Naive thymus-derived CD4-positive, alpha-beta T cell (primary cell): ENCODE results near the gene CAGE1. TPM values are rescaled to one million over a fixed set of nuclear protein-coding genes. Genes with fewer than 3 reads are reported as not detected.

Experiments used
- ATAC-seq: fragments of 150-1000 bp; cut with Tn5 transposase; 2 replicates; pipeline ENCODE4 v1.10.0; 2021; ENCODE audit warnings: mild to moderate bottlenecking, moderate library complexity
- CTCF ChIA-PET: fragments of 350-600 bp; sonication (Branson Sonifier 250); formaldehyde crosslinking; loops from one replicate; lab custom pipeline; 2021; ENCODE audit warnings: antibody characterized with exemption; lab: Charles Lee
- POLR2A ChIA-PET: fragments of 350-600 bp; sonication (Branson Sonifier 250); formaldehyde crosslinking; loops from one replicate; lab custom pipeline; 2021; ENCODE audit warnings: antibody characterized with exemption, inconsistent platforms; lab: Charles Lee
- DNase-seq, 9 donors: peaks; one replicate each; pipeline versions ENCODE4 v3.0.0 to v3.0.0-alpha.2; 2020 to 2022; ENCODE audit warnings: mixed read lengths in 1 of 9
- H3K27ac ChIP-seq: one replicate; pipeline ENCODE4 v1.7.0; 2013; ENCODE audit warnings: mild to moderate bottlenecking, low read depth, low read length, moderate library complexity
- H3K27me3 ChIP-seq, 2 donors: one replicate each; pipeline ENCODE4 v1.7.0; 2013; ENCODE audit warnings: low read length in 2 of 2, mild to moderate bottlenecking in 2 of 2, moderate library complexity in 2 of 2; ENCODE audit not compliant: control insufficient read depth in 2 of 2, insufficient read depth in 2 of 2
- H3K36me3 ChIP-seq, 3 experiments: 1 replicate in 2 of 3; 2 replicates in 1 of 3; pipeline ENCODE4 v1.7.0; 2013; ENCODE audit warnings: low read length in 3 of 3, mild to moderate bottlenecking in 3 of 3, moderate library complexity in 1 of 3; ENCODE audit not compliant: insufficient read depth in 3 of 3, control insufficient read depth in 2 of 3
- H3K4me1 ChIP-seq, 2 donors: one replicate each; pipeline ENCODE4 v1.7.0; 2013; ENCODE audit warnings: low read length in 2 of 2, mild to moderate bottlenecking in 2 of 2, moderate library complexity in 1 of 2; ENCODE audit not compliant: control insufficient read depth in 2 of 2, insufficient read depth in 2 of 2
- H3K4me3 ChIP-seq: 2 replicates; pipeline ENCODE4 v1.7.0; 2013; ENCODE audit warnings: mild to moderate bottlenecking, low read length
- H3K9me3 ChIP-seq, 3 experiments: 1 replicate in 2 of 3; 2 replicates in 1 of 3; pipeline ENCODE4 v1.7.0; 2013; ENCODE audit warnings: low read length in 3 of 3; ENCODE audit not compliant: control insufficient read depth in 2 of 3
- H3K27ac Mint-ChIP-seq, 9 donors: one replicate each; pipeline ENCODE4 v1.8.0; 2020 to 2022; ENCODE audit warnings: mixed read lengths in 9 of 9, mild to moderate bottlenecking in 8 of 9, moderate library complexity in 5 of 9, inconsistent platforms in 2 of 9
- H3K27me3 Mint-ChIP-seq, 5 donors: one replicate each; pipeline ENCODE4 v1.8.0; 2021 to 2022; ENCODE audit warnings: mixed read lengths in 5 of 5, mild to moderate bottlenecking in 1 of 5
- H3K36me3 Mint-ChIP-seq, 5 donors: one replicate each; pipeline ENCODE4 v1.8.0; 2020 to 2022; ENCODE audit warnings: mixed read lengths in 5 of 5, mild to moderate bottlenecking in 3 of 5, inconsistent platforms in 1 of 5
- H3K4me1 Mint-ChIP-seq, 7 donors: one replicate each; pipeline ENCODE4 v1.8.0; 2020 to 2022; ENCODE audit warnings: mixed read lengths in 7 of 7, mild to moderate bottlenecking in 3 of 7, inconsistent platforms in 1 of 7
- H3K4me3 Mint-ChIP-seq, 10 donors: one replicate each; pipeline ENCODE4 v1.8.0; 2020 to 2022; ENCODE audit warnings: mild to moderate bottlenecking in 10 of 10, mixed read lengths in 10 of 10, moderate library complexity in 6 of 10, inconsistent platforms in 2 of 10
- H3K9me3 Mint-ChIP-seq, 11 donors: one replicate each; pipeline ENCODE4 v1.8.0; 2020 to 2022; ENCODE audit warnings: mixed read lengths in 11 of 11, mild to moderate bottlenecking in 4 of 11, inconsistent platforms in 1 of 11, moderate library complexity in 1 of 11
- intact Hi-C, 2 donors: fragments of 100-400 bp; cut with micrococcal nuclease; formaldehyde crosslinking; loops; one replicate each; pipeline ENCODE4 v1.15.1; 2023
- polyA plus RNA-seq, 2 donors: library from polyadenylated mRNA; unstranded; fragments of 300-500 nt; fragmentation: Illumina TruSeq; gene quantifications; one replicate each; pipeline ENCODE4 v1.2.3, GENCODE V29; 2021
- total RNA-seq, 6 experiments: library from RNA in 5 of 6; stranded (reverse) in 5 of 6; gene quantifications; 1 replicate in 5 of 6; 2 replicates in 1 of 6; pipeline ENCODE4 v1.2.3 and lab custom pipeline; 2021 to 2026

The CAGE1 gene
- total and polyA plus RNA-seq, 7 experiments from 2014 or later: 0.06 to 0.48 (median 0.19) TPM; not detected in 1

DNA sequence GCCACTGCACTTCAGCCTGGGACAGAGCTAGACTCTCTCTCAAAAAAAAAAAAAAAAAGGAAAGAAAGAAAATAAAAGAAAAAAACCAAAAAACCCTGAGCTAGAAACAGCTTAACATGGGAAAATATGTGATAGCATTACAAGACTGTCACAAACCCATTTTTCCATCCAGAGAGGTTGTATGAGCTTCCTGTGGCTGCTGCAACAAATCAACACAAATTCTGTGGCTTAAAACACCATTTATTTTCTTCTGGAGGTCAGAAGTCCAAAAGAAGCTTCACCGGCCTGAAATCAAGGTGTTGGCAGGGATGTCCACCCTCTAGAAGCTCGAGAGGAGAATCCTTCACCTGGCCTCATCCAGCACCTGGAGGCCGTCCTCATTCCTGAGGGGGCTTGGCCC, 54.9 kb downstream of the CAGE1 start:
- POLR2A ChIA-PET: no interaction called here

DNA sequence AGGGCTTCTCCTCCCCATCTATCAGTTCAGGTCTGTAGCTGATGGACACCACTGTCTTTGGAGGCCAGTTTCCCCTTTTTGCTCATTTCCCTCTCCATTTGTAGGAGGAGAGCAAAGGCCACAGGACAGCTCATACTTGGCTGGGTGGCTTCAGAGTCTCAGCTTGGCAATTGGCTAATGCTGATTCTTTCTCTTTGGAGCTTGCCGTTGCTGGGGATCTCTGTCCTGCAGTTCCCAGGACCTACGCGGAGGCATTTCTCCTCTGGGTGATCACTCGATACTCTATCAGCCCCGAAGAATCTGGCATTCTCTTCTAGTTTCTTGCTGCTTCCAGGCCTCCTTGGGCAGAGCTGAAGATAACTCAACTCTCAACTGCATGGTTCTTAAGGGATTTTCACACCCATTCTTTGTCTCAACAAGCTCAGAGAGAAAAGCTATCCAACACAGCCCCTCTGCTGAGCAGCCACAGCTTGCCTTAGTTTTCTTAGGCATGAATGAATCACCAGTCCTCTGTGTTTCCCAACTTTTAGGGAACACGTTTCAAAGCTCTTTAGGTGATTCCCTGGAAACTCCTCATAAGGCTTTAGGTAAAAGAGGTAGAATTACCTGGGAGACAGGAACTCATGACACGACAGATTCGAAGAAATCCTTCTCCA, 57.3 kb downstream of the CAGE1 start:
- Histone ChIP-seq H3K27ac (no peak overlapping the region), H3K9me3 (no peaks in the 10 kb centered on the region), H3K4me3 (no peak overlapping the region), H3K36me3 (no peaks in the 10 kb centered on the region), H3K4me1 (no peaks in the 10 kb centered on the region), H3K27me3 (no peaks in the 10 kb centered on the region)
- H3K36me3 Mint-ChIP-seq: no peaks in the 10 kb centered on the region
- no peak overlapping the region for H3K27ac Mint-ChIP-seq
- ChIA-PET CTCF (interaction anchor here (0.8 kb wide), 1 partner anchor 28 kb away, joined by 3 read pairs; no protein-coding TSS in a partner anchor), POLR2A (no interaction called here)
- intact Hi-C loops: no loop called here
- H3K4me3 Mint-ChIP-seq: no peak overlapping the region
- peaks cover 5 to 19% (median 7%) of the 10 kb centered on the region in 5 donors for H3K27me3 Mint-ChIP-seq
- H3K4me1 Mint-ChIP-seq: peaks cover 0 to 1% (median 0%) of the 10 kb centered on the region in 7 donors
- DNase-seq (no peak), ATAC-seq (peak; percentile 45)
- H3K9me3 Mint-ChIP-seq: no peaks in the 10 kb centered on the region

More for the DNA sequence above, 54.9 kb downstream of the CAGE1 start:
- CTCF ChIA-PET: no interaction called here
- H3K36me3 ChIP-seq: no peaks in the 10 kb centered on the region
- H3K9me3 ChIP-seq: no peaks in the 10 kb centered on the region
- H3K4me3 Mint-ChIP-seq: no peak overlapping the region
- no peaks in the 10 kb centered on the region for H3K4me1 ChIP-seq
- H3K36me3 Mint-ChIP-seq: no peaks in the 10 kb centered on the region
- no peak overlapping the region for H3K4me3 ChIP-seq
- intact Hi-C loops: no loop called here
- H3K4me1 Mint-ChIP-seq: no peaks in the 10 kb centered on the region
- DNase-seq: no peak
- no peaks in the 10 kb centered on the region for H3K9me3 Mint-ChIP-seq
- H3K27me3 Mint-ChIP-seq: peaks cover 0 to 36% (median 0%) of the 10 kb centered on the region in 5 donors
- H3K27me3 ChIP-seq: no peaks in the 10 kb centered on the region
- H3K27ac ChIP-seq: no peak overlapping the region
- H3K27ac Mint-ChIP-seq: no peak overlapping the region
- ATAC-seq: no peak

DNA sequence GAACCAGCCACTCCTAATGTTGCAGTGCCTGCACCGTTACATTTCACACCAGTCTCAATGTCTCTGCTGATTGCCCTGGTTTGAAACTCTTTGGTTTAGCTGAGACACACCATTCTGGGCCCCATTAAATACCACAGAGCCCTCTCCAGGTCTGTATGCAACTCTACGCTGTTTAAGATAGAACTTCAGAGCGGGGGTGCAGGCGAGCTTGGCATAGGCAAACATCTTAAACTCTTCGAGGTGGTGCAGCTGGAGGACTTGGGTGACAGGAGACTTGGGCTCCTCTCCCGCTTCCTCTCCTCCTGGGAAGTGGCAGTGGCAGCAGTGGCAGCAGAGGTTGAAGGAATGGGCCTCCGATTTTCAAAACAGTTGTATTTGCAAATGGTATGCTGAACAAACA, 58.1 kb downstream of the CAGE1 start:
- ChIA-PET POLR2A (no interaction called here), CTCF (no interaction called here)
- Mint-ChIP-seq H3K27ac (no peak overlapping the region), H3K9me3 (no peaks in the 10 kb centered on the region), H3K4me1 (peaks cover 0 to 1% (median 0%) of the 10 kb centered on the region in 7 donors), H3K4me3 (no peak overlapping the region), H3K36me3 (no peaks in the 10 kb centered on the region), H3K27me3 (peaks cover 5 to 14% (median 7%) of the 10 kb centered on the region in 5 donors)
- H3K27me3 ChIP-seq: no peaks in the 10 kb centered on the region
- H3K9me3 ChIP-seq: no peaks in the 10 kb centered on the region
- intact Hi-C loops: no loop called here
- H3K27ac ChIP-seq: no peak overlapping the region
- H3K4me3 ChIP-seq: no peak overlapping the region
- H3K4me1 ChIP-seq: no peaks in the 10 kb centered on the region
- DNase-seq (no peak), ATAC-seq (no peak)
- H3K36me3 ChIP-seq: no peaks in the 10 kb centered on the region

DNA sequence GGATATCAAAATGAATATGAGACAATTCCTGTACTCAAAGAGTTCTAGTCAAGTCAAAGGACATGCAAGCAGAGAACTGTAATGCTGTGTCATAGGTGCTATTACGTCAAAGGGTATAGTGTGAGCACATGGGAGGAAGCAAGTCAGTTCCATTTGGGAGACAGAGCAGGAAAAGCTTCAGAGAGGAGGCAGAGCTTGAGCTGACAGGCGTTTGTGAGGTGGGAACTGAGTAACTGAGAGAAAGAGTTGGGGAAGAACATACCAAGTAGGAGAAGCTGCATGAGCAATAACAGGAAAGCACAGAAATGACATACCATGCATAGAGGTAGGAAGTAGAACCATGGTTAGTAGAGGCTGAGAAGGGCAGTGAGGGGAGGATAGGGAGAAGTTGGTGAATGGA, 61.3 kb downstream of the CAGE1 start:
- Mint-ChIP-seq H3K36me3 (peaks cover 0 to 2% (median 0%) of the 10 kb centered on the region in 5 donors), H3K27me3 (peaks cover 5 to 18% (median 15%) of the 10 kb centered on the region in 5 donors), H3K27ac (no peak overlapping the region), H3K4me1 (peaks cover 0 to 5% (median 0%) of the 10 kb centered on the region in 7 donors), H3K9me3 (peaks cover 0 to 6% (median 0%) of the 10 kb centered on the region in 11 donors), H3K4me3 (no peak overlapping the region)
- Histone ChIP-seq H3K27me3 (no peaks in the 10 kb centered on the region), H3K27ac (no peak overlapping the region), H3K9me3 (no peaks in the 10 kb centered on the region), H3K36me3 (no peaks in the 10 kb centered on the region), H3K4me1 (no peaks in the 10 kb centered on the region), H3K4me3 (no peak overlapping the region)
- ChIA-PET POLR2A (no interaction called here), CTCF (interaction anchor here (1.4 kb wide), 1 partner anchor 12 kb away, joined by 4 read pairs; no protein-coding TSS in a partner anchor)
- ATAC-seq (peak; percentile 44), DNase-seq (no peak)
- intact Hi-C loops: no loop called here

DNA sequence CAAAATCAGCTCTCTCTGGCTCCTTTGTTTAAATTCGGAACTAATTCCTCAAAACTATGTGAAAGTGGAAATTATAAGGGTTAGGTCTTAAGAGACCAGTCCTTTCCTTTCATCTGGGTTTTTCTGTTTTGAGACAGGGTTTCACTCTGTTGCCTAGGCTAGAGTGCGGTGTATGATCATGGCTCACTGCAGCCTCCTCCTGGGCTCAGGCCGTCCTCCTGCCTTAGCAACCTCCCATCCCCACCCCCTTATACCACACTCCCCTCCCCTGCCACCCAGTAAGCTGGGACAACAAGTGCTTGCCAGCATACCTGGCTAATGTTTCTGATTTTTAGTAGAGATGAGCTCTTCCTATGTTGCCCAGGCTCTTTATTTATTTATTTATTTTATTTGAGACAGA, 63.8 kb downstream of the CAGE1 start:
- Mint-ChIP-seq H3K9me3 (peaks cover 0 to 6% (median 0%) of the 10 kb centered on the region in 11 donors), H3K27ac (no peak overlapping the region), H3K36me3 (peaks cover 0 to 2% (median 0%) of the 10 kb centered on the region in 5 donors), H3K4me1 (peaks cover 0 to 5% (median 0%) of the 10 kb centered on the region in 7 donors), H3K4me3 (no peak overlapping the region), H3K27me3 (peaks cover 5 to 23% (median 15%) of the 10 kb centered on the region in 5 donors)
- ChIA-PET POLR2A (no interaction called here), CTCF (interaction anchor here (0.6 kb wide), 1 partner anchor 601 kb away, joined by 4 read pairs; no protein-coding TSS in a partner anchor)
- Histone ChIP-seq H3K4me1 (no peaks in the 10 kb centered on the region), H3K36me3 (no peaks in the 10 kb centered on the region), H3K9me3 (no peaks in the 10 kb centered on the region), H3K27me3 (no peaks in the 10 kb centered on the region), H3K27ac (no peak overlapping the region), H3K4me3 (no peak overlapping the region)
- DNase-seq (no peak), ATAC-seq (no peak)
- intact Hi-C loops: no loop called here

DNA sequence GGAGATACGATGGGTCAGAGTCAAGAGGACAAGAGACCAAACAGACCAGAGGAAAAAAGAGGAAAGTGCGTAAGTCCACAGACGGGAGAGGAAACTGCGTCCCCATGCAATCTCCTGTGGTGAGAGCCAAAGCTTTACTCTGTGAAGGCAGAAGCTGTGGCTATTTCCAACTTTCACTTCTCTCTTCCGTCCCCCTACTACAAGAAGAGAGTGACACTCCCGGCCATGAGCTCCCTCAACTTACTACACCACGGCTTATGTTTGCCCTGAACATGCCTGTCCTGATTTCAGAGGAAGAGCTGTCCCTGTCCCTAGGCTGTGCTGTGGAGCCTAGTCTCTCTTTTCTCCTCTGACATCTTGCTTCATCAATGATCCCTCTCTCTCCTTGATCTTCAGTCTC, 65.0 kb downstream of the CAGE1 start:
- CTCF ChIA-PET: no interaction called here
- H3K36me3 Mint-ChIP-seq: peaks cover 0 to 2% (median 0%) of the 10 kb centered on the region in 5 donors
- intact Hi-C loops: no loop called here
- H3K9me3 Mint-ChIP-seq: peaks cover 0 to 6% (median 0%) of the 10 kb centered on the region in 11 donors
- Histone ChIP-seq H3K4me3 (no peak overlapping the region), H3K4me1 (no peaks in the 10 kb centered on the region), H3K27ac (no peak overlapping the region), H3K27me3 (no peaks in the 10 kb centered on the region), H3K9me3 (no peaks in the 10 kb centered on the region), H3K36me3 (no peaks in the 10 kb centered on the region)
- H3K4me1 Mint-ChIP-seq: peaks cover 0 to 5% (median 0%) of the 10 kb centered on the region in 7 donors
- POLR2A ChIA-PET: interaction anchor here (0.7 to 1.0 kb wide), 2 partner anchors 11 to 60 kb away, joined by 4 to 6 read pairs; no protein-coding TSS in a partner anchor
- no peak overlapping the region for H3K4me3 Mint-ChIP-seq
- peaks cover 5 to 28% (median 15%) of the 10 kb centered on the region in 5 donors for H3K27me3 Mint-ChIP-seq
- DNase-seq (no peak), ATAC-seq (peak; percentile 88)
- H3K27ac Mint-ChIP-seq: no peak overlapping the region
